ENCODE measurements around the gene LSR.

- TF ChIP-seq CTCF (IDR thresholded peaks at IDR 0.05; ENCODE audit: insufficient read depth, low read depth, low read length) (no peak), EZH2 (IDR thresholded peaks at IDR 0.05; ENCODE audit: insufficient read depth, low read length) (no peak)
These were observed 64.8 kb downstream of the LSR start for GRCh38 chr19:35313587-35313986.
